ENCODE results near the gene PRKAA1. TPM values are rescaled to one million over a fixed set of nuclear protein-coding genes. Genes with fewer than 3 reads are reported as not detected.
A peak's percentile ranks its signal among the peaks of the same experiment; 100 is the strongest.

Gene PRKAA1
- total RNA-seq, 1 experiment from 2014 or later: 28.8 TPM

DNA sequence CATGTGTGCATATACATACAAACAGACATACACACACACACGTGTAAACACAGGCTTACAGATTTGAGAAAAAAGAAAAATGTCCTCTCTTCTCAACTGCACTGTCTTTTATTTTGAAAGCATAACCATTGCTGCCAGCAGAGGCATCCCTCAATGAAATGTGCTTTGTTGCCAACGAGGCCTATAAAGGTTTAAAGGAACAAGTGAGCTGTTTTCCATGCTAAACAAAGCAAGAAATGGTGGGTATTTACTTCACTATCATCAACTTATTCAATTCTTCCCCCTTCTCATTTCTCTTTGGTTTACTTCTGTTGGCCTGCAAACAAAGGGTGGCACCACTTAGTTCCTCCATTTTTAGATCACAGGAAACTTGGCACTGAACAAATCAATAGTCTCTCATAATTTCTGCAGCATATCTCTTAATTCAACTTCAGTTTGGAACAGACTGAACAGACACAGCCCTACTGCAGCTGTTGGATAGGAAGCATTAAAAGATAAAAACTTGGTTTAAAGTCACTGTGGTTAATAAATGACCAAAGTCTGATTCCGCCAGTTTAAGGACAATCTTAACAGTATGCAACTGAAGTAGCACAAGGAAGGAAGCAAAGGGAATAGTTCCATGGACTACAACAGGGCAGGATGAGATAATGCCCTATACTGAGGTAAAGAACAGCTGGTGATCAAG, 64.2 kb downstream of the PRKAA1 start:
- Histone ChIP-seq H2BK120ac (ENCODE audit: low read depth, low read length, poor library complexity, severe bottlenecking) (no peak overlapping the region), H3K23ac (ENCODE audit: insufficient read length, low read depth, low read length) (no peak overlapping the region), H3K23me2 (ENCODE audit: insufficient read length, low read depth, low read length, poor library complexity, severe bottlenecking) (no peaks in the 10 kb centered on the region), H3K14ac (ENCODE audit: insufficient read depth, low read length) (no peak overlapping the region), H3K27ac (ENCODE audit: insufficient read length, low read depth, low read length) (no peak overlapping the region), H3K18ac (ENCODE audit: insufficient read length, low read depth, low read length) (no peak overlapping the region), H2AFZ (ENCODE audit: low read length) (no peak overlapping the region), H3K56ac (ENCODE audit: insufficient read length, low read depth, low read length) (no peak overlapping the region), H3T11ph (ENCODE audit: low read length) (no peak overlapping the region), H2BK20ac (ENCODE audit: low read depth, low read length, poor library complexity, severe bottlenecking) (no peak overlapping the region), H2BK15ac (ENCODE audit: low read depth, low read length) (no peak overlapping the region), H2BK12ac (ENCODE audit: insufficient read length, low read depth, low read length) (no peak overlapping the region), H3K4me2 (ENCODE audit: insufficient read depth, insufficient read length, low read length) (no peak overlapping the region), H4K8ac (replicated peaks; ENCODE audit: insufficient read length, low read depth, low read length) (no peak overlapping the region), H2BK5ac (ENCODE audit: insufficient read length, low read length) (no peak overlapping the region), H2AK5ac (ENCODE audit: insufficient read length, low read length) (no peak overlapping the region), H3K79me2 (ENCODE audit: insufficient read depth, low read length) (0 out of 2 replicates have a peak, but pooled peaks cover 1% of the 10 kb centered on the region), H4K5ac (ENCODE audit: insufficient read length, low read depth, low read length) (no peak overlapping the region), H3K4me1 (ENCODE audit: insufficient read depth, low read length) (no peaks in the 10 kb centered on the region), H4K20me1 (ENCODE audit: control insufficient read depth, insufficient read depth, insufficient read length) (no peaks in the 10 kb centered on the region), H3K4ac (ENCODE audit: low read depth, low read length) (no peak overlapping the region), H3K9ac (ENCODE audit: extremely low read depth, insufficient read length, low read length) (no peak overlapping the region), H3K79me1 (ENCODE audit: insufficient read depth, low read depth, low read length, poor library complexity, severe bottlenecking) (no peaks in the 10 kb centered on the region), H4K91ac (ENCODE audit: insufficient read length, low read depth, low read length) (no peak overlapping the region), H3K27me3 (ENCODE audit: insufficient read depth, low read length) (no peaks in the 10 kb centered on the region), H3K9me3 (ENCODE audit: control insufficient read depth, low read depth, low read length) (no peaks in the 10 kb centered on the region)
- Mint-ChIP-seq H3K36me3 (ENCODE audit: insufficient read depth in 1 of 3, low read depth in 3 of 3) (no peaks in the 10 kb centered on the region), H3K9me3 (no peaks in the 10 kb centered on the region), H3K27me3 (ENCODE audit: low read depth) (no peaks in the 10 kb centered on the region), H3K27ac (peak overlapping the region in 1 of 3 experiments; percentile 17; a peak in 1 of 7 replicates), H3K4me1 (no peaks in the 10 kb centered on the region), H3K4me3 (no peak overlapping the region)
- DNase-seq: no peak
- no CpG with 5 or more reads among the region's 3 CpGs for WGBS (ENCODE audit: extremely low coverage, insufficient read length, low lambda C conversion rate)
- no peak for TF ChIP-seq CTCF (conservative IDR thresholded peaks at IDR 0.05)
